GOT3 (cell line): ENCODE results near the gene HSPB7.
"Not testable (repeated sequence)": the region's sequence is repeated elsewhere in the genome, so short reads cannot be mapped to it uniquely, and the experiment has no call there.

Experiments used
- DNase-seq: peaks from one replicate; lab custom pipeline; 2025; ENCODE audit warnings: mixed read lengths; lab: John Stamatoyannopoulos, UW

The HSPB7 gene

DNA sequence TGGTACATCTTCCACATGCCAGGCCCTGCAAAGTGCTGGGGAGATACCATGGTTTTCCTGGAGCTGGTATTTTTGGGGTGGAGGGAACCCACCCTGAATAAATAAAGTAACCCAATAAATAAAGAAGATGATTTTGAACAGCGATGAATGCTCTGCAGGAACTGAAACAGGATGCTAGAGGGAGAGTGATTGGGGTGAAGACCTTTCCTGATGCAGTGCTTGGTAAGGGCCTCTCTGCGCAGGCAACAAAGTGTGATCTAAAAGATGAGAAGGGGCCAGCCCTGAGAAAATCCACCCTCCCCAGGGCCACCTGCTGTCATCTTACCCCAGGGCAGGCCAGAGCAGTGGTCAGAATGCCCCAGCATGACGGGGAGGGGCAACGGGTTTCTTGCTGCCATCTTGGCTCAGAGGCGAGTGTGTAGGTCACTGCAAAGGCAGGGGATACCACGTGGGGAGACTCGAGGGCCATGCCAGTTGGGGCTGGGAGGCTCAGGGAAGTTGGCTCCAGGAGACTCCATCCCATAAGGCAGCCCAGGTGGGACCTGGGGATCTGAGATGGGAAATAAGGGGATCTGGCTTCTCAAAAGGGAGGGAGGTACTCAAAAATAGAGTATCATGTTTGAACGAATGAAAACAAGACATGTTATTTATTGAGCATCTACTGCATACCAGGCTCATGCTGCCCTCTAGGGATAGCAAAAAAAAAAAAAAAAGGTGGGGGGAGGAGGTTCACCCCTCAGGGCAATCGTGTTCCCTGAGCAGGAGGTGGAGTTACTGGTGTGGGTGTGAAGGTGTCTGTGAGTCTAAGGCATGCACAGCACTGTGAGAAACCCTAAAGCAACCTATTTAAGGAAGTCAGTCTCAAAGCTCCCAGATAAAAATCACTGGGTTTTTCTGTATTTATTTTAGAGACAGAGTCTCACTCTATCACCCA lies 11.0 kb downstream of the HSPB7 start:
- DNase-seq: no peak

DNA sequence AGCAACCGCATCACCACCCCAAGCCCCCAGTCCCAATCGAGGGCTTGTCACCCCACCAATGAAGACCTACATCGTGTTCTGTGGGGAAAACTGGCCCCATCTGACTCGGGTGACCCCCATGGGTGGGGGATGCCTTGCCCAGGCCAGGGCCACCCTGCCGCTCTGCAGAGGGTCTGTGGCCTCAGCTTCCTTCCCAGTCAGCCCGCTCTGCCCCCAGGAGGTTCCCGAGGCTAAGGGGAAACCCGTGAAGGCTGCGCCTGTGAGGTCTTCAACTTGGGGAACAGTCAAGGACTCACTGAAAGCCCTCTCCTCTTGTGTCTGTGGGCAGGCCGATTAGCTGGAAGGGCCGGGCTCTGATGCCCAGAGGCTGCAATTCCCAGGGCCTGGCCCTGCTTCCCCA lies 11.8 kb downstream of the HSPB7 start:
- no peak for DNase-seq

DNA sequence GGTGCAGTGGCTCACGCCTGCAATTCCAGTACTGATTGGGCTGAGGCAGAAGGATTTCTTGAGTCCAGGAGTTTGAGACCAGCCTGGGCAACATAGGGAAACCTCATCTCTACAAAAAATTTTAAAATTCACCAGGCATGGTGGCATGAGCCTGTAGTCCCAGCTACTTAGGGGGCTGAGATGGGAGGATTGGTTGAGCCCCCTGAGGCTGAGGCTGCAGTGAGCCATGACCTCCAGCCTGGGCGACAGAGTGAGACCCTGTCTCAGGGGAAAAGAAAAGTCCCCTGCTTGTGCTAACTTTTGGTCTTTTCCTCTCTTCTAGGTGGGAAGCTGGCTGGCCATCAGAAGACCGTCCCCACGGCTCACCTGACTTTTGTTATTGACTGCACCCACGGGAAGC lies 12.2 kb downstream of the HSPB7 start:
- DNase-seq: no peak

DNA sequence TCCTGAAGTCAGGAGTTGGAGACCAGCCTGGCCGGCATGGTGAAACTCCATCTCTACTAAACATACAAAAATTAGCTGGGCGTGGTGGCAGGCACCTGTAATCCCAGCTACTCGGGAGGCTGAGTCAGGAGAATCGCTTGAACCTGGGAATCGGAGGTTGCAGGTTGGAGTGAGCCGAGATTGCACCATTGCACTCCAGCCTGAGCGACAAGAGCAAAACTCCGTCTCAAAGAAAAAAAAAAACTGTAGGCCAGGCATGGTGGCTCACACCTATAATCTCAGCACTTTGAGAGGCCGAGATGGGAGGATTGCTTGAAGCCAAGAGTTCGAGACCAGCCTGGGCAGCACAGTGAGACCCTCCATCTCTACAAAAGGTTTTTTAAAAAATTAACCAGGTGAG lies 16.6 kb downstream of the HSPB7 start:
- not testable (repeated sequence) for DNase-seq

DNA sequence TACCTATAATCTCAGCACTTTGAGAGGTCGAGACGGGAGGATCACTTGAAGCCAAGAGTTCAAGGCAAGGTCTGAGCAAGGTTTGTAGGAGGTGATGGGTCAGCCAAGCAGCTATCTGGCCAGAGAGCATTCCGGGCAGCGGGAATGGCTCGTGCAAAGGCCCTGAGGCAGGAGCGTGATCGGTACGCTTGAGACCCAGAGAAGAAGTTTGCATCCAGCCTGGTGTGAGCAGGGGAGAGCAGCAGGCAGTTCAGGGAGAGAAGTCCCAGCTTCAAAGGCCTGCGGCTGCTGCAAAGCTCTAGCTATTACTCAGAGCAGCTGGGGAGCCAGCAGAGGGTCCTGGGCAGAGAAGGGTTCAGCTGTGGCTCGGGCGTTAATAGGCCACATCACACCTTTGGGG lies 18.9 kb downstream of the HSPB7 start:
- DNase-seq: no peak

DNA sequence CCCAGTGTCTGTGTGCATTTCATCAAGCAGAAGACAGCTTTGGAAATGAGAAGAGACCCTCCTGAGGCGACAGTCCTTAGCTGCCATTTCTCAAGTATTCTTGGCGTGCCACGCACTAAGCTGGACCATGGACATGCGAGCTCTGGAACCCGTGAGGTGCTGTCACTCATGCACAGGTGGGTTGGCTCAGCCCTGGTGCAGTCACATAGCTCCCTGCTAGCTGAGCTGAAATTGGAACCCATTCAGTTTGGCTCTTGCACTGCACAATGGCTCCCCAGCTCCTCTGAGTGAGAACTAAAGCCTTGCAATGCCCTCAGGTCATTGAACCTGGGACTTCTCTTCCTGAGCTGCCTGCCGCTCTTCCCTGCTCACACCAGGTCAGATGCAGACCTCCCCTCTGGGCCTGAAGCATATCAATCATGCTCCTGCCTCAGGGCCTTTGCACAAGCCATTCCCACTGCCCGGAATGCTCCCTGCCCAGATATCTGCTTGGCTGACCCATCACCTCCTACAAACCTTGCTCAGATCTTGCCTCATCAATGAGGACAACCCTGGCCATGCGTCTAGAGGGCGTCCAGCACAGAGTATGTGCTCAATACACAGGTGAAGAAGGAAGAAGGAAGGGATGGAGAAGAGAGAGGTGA lies 20.1 kb downstream of the HSPB7 start:
- no peak for DNase-seq

DNA sequence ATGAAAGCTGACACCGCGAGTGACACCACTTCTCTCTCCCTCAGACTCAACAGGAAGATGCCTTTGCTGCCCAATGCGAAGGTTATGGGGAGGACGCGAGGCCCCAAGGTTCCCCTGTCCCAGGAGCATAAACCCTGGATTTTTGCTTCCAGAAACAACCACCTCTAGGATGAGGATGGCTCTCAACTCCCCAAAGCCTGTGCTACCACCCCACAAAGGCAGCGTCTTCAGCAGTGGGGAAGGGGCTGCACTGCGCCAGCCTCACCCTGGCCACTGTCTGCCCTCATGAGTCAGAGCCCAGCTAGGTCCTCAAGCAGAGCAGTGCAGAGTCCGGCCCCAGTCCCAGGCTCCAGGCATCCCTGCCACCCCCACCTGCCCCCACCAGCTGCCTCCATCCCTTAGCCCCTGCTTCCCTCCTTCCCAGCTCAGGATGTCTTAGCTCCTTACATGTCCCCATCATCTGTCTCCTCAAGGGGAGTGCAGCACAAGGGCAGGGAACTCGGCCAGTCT lies 20.7 kb downstream of the HSPB7 start:
- no peak for DNase-seq

DNA sequence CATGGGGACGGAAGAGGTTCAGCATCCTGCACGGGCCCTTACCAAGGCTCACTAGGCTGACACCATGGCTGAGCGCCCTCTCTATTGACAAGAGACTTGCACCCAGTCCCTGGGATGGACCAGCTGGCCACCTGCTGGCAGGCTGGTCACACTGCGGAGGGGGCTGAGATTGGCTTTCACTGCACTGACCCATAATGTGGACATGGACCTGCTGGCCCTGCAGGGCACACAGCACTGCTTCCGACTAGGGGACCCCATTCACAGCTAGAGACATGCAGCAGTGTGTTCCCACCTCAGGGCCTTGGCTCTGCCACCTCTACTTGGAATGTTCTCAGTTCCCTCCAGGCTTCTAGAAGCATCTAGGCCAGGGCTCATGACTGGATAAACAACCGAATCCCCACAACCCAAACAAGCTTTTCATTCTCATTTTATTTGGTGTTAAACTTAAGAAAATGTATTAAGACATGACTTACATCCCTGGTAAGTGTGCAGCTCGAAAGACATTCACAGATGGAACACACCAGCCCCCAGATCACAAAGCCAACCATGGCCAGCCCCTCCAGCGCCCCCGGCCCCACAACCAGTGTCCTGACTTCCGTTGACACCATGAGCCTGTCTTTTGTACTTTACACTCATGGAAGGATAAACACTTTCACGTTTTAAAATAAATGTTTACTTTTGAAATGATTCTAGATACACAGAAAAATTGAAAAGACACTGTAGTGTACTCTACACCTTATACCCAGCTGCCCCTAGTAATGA lies 23.1 kb downstream of the HSPB7 start:
- DNase-seq: peak; percentile 20

DNA sequence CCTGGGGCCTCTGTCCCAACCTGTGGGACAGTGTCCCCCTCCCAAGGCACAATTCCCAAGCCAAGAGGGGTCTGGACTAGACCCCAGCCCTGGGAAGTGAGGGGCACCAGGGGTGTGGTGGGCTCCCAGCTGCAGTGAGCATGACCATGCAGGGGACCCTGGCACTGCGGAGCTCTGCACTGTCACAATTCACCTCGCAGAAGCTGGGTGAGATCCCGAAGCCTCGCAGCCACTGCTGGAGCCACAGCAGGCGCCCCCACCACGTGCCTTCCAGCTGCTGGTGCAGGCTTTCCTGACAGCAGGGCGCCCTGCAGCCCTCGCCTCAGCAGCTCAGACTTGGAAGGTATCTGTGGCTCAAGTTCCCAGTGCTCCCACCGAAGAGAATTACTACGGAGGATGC lies 23.8 kb downstream of the HSPB7 start:
- DNase-seq: no peak

DNA sequence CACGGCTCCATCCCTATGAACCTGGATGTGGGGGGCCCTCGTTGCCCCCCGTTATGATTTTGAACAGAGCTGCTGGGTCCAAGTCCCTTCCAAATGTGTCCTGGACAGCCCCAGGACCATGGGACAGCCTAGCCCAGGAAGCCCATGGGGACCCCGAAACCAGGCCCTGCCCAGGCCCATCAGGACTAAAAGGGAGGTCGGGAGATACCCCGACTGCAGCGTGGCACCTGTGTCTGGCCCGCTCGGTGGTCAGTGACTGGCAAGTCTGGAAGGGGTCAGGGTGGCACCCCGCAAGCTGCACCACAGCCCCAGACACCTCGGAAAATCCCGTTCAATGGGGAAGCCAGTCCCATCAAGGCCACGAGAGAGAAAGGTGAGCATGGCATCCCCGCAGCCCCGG lies 24.2 kb downstream of the HSPB7 start:
- no peak for DNase-seq

DNA sequence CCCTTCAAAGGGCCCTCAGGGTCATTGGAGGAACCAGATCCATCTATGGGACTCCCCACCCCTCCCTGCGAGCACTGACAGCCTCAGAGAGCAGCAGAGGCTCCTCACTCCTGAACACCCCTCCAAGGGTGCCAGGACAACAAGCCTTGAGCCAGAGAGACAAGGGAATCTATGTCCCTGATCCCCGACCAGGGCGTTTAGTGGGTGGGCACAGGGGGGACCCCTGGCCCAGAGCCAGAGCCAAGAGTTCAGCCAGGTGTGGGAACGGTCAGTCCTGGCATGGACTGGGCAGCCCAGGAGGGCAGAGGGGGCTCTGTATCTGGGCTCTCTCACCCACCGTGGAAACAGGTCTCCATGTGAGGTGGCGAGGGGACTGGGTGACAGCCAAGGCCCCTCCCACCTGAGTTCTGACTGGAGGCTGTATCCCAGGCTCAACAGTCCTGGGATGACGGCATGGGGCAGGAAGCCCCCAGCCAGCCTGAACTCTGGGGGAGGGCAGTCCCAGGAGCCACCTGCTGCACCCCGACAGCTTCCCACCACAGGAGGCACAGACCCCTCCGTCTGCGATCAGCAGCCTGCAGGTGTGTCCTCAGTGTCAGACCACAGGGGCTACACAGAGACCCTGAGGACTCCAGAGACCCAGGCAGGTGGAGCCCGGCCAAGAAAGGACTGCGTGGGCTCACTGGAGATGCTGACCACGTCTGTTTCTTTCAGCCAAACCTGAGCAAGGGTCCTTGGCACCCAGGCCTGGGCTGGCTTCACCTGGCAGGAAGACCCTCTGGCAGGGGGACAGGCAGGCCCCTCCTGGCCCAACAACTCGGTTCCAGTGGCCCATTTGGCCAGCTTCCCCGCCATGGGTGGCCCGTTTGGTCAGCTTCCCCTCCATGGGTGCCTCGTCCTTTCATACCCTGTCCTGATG lies 25.0 kb downstream of the HSPB7 start:
- no peak for DNase-seq

DNA sequence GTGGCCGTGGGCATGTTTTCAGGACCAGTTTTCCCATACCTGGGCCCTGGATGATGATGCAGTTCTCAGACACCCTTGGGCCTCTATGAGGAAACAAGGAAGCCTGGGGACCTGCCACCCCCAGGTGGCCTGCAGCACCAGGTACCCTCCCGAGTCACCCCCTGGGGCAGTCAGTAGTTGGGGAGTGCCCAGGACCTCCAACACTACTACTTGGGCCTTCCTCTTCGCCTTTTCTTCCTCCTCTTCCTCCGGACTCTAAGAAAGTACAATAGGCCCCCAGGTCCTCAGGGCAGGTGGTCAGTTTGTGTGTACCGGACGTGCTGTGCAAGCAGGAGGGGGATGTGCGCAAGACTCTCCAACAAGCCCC lies 25.7 kb downstream of the HSPB7 start:
- no peak for DNase-seq

DNA sequence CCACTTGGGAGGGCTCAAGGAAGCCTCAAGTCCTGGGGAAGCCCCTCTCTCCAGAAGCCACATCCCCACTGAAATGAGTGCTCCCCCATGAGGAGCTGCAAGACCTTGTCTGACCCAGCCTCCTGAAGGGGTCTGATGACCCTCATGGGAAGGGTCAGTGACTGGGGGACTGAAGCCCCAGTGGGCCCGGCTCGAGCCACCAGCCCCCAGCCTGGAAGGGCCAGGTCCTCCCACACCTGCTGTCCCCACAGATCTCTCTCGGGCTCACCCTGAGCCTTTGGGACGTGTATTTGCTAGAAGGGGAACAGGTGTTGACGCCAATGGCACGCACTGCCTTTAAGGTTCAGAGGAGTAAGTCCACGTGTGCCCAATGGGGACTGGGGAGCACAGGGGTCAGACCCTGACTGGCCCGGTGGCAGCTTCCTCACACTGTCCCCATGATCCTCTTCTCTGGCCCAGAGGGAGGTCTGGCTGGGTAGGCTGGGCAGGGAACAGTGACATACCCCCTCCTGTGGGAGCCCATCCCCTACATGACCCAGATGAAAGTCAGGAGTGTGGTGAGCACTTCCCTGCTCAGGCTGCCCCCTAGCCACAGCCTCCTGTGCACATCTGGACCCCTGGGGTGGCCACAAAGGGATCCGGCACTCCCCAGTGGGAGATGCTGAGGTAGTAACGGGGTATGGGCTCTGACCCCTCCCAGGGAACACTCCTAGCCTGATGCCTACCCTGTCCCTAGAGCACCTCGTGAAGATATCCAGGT lies 26.2 kb downstream of the HSPB7 start:
- no peak for DNase-seq

DNA sequence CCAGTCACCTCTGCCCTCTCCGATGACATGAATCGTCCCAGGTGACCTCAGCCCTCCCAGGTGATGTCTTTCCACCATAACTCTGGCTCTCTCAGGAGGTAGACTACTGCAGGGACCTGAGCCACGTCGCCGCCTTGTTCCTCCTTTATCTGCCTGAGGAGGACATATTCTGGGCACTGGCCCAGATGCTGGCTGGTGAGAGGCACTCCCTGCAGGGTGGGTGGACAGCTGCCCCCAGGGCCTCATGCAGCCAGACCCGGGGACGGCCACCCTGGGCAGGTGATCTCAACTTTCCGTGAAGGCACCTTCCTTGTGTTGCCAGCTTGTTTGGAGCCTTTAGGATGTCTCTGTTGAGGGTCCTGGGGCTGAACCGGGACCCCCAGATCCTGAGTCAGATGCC lies 28.1 kb downstream of the HSPB7 start:
- DNase-seq: no peak

DNA sequence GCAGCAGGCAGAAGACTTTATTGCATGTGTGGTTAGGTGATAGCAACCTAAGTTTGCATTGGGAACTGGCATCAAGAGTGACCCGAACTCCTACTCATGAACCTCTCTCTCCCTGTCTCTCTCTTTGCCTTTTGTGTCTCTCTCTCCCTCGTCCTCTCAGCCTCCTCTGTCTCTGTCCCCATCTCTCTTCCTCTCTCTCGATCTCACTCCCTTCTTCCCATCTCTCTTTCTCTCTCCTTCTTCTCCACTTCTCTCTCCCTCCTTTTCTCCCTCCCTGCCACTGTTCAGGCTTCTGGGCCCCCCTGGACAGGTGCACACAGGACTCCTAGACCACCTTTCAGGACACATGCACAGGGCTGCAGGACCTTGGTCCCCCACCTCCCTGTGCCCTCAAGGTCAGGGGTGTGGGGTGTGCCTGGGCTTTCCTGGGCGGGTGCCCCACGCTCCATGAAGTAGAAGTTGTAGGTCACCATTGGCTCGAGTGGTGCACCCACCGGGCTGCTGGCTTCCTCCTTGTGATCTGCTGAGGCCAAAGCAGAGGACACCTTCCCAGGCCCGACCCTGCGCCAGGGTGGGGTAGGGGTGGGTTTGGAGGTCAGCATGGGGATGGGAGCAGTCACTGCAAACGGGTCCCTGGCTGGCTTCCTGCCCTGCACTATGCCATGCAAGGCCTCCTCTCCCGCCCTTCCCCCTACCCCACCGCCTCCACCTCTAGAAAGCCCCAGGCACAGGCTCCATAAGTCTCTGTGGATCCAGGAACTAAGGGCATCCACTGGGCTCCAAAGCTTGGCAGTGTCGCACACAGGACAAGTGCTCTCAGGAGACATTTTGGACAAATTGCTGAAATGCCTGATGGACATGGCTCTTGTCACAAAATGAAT lies 28.7 kb downstream of the HSPB7 start:
- DNase-seq: no peak

DNA sequence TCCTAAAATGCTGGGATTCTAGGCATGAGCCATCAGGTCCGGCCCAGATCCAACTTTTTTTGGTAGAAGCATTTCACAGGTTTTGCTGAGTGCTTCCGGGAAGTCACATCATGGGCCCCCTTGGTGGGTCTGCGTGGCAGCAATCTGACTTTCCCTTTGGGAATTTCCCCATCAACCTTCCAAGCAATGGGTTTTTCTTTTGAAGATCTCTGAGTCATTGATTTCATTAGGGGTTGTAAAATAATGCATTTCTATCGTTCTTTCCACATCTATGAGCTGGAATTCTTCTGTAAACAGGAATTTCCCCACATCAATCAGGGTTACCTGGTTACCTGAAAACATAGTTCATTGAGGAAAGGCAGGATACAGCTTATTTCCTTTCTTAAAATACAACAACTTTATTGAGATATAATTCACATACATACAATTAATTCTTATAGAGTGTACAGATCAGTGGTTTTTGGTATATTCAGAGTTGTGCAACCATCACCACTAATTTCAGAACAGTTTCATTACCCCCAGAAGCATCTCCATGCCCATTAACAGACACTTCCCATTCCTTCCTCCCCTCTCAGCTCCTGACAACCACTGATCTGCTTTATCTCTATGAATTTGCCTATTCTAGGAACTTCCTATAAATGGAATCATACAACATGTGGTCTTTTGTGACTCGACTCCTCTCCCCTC lies 32.1 kb downstream of the HSPB7 start:
- DNase-seq: no peak

DNA sequence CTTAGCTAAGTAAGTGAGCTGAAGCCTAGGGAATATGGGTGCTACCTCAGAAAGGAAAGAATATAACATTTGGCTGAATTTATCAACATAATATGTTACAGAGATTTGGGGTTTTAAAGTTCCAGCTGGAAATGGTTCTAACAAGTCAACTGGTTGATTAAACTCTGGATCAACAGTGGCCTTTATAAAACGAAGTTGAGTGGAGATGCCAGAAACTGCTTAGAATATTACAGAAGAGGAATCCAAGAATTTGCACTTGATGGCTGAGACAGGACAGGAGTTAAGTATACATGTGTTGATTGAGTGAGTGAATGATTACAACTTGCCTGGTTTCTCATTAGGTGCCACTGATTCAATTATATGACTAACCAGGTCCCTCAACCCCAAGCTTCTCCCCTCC lies 34.6 kb downstream of the HSPB7 start:
- DNase-seq: no peak

DNA sequence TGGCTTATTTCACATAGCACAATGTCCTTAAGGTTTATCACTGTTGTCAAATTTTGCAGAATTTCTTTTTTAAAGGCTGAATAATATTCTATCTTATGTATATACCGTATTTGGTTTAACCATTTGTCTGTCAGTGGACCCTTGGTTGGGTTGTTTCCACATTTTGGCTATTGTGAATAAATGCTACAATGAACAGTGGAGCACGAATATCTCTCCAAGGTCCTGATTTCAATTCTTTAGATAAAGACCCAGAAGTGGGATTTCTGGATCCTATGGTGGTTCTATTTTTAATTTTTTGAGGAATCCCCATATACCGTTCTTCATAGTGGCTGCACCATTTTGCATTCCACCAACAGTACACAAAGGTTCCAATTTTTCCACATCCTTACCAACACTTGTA lies 36.2 kb downstream of the HSPB7 start:
- DNase-seq: no peak

DNA sequence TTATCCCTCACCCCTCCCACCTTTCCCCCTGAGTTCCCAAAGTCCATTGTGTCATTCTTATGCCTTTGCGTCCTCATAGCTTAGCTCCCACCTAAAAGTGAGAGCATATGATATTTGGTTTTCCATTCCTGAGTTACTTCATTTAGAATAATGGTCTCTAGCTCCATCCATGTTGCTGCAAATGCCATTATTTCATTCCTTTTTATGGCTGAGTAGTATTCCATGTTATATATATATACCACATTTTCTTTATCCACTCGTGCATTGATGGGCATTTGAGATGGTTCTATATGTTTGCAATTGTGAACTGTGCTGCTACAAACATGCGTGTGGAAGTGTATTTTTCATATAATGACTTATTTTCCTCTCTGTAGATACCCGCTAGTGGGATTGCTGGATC lies 39.9 kb downstream of the HSPB7 start:
- not testable (repeated sequence) for DNase-seq
